Measurements from ENCODE around the gene MTHFD2L. TPM values are rescaled to one million over a fixed set of nuclear protein-coding genes. Genes with fewer than 3 reads are reported as not detected.

MTHFD2L gene
- total RNA-seq, 1 experiment from 2014 or later: 9.4 TPM

DNA sequence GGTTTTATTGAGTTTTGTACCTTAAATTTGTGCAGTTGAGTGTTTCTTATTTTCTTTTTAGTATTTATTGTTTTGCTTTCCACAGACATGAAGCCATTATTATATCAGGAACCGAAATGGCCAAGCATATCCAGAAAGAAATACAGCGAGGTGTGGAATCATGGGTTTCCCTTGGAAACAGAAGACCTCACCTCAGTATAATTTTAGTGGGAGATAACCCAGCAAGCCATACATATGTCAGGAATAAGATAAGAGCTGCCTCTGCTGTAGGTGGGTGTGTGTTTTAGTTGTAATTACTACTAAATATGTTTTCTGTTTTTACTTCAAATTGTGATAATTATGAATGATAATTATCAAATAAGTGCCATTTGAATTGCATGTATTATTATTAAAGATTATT, 16.5 kb downstream of the MTHFD2L start (continued):
- TF ChIP-seq ZNF416 (CRISPR knock-in tag; IDR thresholded peaks at IDR 0.05): no peak
- TF ChIP-seq, protein P1, sequence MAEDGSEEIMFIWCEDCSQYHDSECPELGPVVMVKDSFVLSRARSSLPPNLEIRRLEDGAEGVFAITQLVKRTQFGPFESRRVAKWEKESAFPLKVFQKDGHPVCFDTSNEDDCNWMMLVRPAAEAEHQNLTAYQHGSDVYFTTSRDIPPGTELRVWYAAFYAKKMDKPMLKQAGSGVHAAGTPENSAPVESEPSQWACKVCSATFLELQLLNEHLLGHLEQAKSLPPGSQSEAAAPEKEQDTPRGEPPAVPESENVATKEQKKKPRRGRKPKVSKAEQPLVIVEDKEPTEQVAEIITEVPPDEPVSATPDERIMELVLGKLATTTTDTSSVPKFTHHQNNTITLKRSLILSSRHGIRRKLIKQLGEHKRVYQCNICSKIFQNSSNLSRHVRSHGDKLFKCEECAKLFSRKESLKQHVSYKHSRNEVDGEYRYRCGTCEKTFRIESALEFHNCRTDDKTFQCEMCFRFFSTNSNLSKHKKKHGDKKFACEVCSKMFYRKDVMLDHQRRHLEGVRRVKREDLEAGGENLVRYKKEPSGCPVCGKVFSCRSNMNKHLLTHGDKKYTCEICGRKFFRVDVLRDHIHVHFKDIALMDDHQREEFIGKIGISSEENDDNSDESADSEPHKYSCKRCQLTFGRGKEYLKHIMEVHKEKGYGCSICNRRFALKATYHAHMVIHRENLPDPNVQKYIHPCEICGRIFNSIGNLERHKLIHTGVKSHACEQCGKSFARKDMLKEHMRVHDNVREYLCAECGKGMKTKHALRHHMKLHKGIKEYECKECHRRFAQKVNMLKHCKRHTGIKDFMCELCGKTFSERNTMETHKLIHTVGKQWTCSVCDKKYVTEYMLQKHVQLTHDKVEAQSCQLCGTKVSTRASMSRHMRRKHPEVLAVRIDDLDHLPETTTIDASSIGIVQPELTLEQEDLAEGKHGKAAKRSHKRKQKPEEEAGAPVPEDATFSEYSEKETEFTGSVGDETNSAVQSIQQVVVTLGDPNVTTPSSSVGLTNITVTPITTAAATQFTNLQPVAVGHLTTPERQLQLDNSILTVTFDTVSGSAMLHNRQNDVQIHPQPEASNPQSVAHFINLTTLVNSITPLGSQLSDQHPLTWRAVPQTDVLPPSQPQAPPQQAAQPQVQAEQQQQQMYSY (CRISPR knock-in tag; IDR thresholded peaks at IDR 0.05): no peak
- TF ChIP-seq, protein P2, sequence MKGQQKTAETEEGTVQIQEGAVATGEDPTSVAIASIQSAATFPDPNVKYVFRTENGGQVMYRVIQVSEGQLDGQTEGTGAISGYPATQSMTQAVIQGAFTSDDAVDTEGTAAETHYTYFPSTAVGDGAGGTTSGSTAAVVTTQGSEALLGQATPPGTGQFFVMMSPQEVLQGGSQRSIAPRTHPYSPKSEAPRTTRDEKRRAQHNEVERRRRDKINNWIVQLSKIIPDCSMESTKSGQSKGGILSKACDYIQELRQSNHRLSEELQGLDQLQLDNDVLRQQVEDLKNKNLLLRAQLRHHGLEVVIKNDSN (CRISPR knock-in tag; IDR thresholded peaks at IDR 0.05): no peak

DNA sequence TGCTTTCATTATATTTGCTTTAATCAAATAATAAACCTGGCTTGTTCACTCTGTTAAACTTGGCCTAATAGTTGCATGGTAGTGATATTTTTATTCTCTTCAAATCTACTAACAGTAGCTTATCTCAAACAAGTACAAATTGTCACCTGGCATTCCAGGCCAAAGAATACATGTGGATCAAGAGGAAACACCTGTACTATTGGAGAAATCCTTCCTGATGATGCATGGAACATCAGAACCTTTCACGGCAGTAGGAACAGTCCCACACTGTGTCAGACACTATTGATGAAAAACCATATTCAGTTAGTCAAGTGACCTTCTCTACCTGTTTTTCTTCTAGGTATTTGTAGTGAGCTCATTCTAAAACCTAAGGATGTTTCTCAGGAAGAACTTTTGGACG, 17.0 kb downstream of the MTHFD2L start:
- CTCF ChIA-PET: no interaction called here
- ATAC-seq: no peak
- H3K4me1 Mint-ChIP-seq: peaks cover 9% of the 10 kb centered on the region

DNA sequence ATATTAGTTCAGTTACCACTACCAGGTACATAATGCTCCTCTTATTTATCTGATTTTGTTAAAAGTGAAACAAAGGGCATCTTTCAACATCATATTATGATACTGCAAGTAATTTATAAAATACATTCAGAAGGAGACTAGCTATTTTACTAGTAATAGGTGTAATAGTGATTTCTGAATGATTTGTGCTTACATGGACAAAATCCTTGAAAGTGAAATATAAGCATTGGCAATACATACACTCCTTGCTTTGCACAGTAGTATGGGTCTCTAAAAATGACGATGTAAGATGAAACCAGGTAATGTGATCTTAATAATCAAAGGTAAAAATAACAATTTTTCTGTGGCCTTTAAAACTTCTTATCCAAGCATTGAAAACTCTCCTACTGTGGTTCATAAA, 17.5 kb downstream of the MTHFD2L start:
- ChIA-PET POLR2A (no interaction called here), CTCF (no interaction called here)
- Mint-ChIP-seq H3K27ac (no peak overlapping the region), H3K27me3 (ENCODE audit: low read depth) (no peaks in the 10 kb centered on the region), H3K4me1 (peaks cover 9% of the 10 kb centered on the region), H3K36me3 (0 out of 2 replicates have a peak, but pooled peaks cover under 1% of the 10 kb centered on the region), H3K4me3 (no peak overlapping the region), H3K9me3 (peaks cover under 1% of the 10 kb centered on the region; the same call in 1 of the 2 replicates)
- DNase-seq (ENCODE audit: low spot score) (no peak), ATAC-seq (no peak)
- TF ChIP-seq SP1 (CRISPR knock-in tag; conservative IDR thresholded peaks at IDR 0.05) (no peak), ZNF317 (CRISPR knock-in tag; IDR thresholded peaks at IDR 0.05; ENCODE audit: borderline replicate concordance, low read depth) (no peak), ELF4 (CRISPR knock-in tag; IDR thresholded peaks at IDR 0.05; ENCODE audit: low read depth) (no peak), ATF1 (CRISPR knock-in tag; IDR thresholded peaks at IDR 0.05) (no peak), FOXJ3 (CRISPR knock-in tag; IDR thresholded peaks at IDR 0.05; ENCODE audit: borderline replicate concordance) (no peak), JAZF1 (CRISPR knock-in tag; IDR thresholded peaks at IDR 0.05) (no peak)
- TF ChIP-seq, protein P3, sequence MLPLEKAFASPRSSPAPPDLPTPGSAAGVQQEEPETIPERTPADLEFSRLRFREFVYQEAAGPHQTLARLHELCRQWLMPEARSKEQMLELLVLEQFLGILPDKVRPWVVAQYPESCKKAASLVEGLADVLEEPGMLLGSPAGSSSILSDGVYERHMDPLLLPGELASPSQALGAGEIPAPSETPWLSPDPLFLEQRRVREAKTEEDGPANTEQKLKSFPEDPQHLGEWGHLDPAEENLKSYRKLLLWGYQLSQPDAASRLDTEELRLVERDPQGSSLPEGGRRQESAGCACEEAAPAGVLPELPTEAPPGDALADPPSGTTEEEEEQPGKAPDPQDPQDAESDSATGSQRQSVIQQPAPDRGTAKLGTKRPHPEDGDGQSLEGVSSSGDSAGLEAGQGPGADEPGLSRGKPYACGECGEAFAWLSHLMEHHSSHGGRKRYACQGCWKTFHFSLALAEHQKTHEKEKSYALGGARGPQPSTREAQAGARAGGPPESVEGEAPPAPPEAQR (CRISPR knock-in tag; IDR thresholded peaks at IDR 0.05): no peak
- TF ChIP-seq, protein P4, sequence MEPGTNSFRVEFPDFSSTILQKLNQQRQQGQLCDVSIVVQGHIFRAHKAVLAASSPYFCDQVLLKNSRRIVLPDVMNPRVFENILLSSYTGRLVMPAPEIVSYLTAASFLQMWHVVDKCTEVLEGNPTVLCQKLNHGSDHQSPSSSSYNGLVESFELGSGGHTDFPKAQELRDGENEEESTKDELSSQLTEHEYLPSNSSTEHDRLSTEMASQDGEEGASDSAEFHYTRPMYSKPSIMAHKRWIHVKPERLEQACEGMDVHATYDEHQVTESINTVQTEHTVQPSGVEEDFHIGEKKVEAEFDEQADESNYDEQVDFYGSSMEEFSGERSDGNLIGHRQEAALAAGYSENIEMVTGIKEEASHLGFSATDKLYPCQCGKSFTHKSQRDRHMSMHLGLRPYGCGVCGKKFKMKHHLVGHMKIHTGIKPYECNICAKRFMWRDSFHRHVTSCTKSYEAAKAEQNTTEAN (CRISPR knock-in tag; IDR thresholded peaks at IDR 0.05): no peak
- TF ChIP-seq, protein P5, sequence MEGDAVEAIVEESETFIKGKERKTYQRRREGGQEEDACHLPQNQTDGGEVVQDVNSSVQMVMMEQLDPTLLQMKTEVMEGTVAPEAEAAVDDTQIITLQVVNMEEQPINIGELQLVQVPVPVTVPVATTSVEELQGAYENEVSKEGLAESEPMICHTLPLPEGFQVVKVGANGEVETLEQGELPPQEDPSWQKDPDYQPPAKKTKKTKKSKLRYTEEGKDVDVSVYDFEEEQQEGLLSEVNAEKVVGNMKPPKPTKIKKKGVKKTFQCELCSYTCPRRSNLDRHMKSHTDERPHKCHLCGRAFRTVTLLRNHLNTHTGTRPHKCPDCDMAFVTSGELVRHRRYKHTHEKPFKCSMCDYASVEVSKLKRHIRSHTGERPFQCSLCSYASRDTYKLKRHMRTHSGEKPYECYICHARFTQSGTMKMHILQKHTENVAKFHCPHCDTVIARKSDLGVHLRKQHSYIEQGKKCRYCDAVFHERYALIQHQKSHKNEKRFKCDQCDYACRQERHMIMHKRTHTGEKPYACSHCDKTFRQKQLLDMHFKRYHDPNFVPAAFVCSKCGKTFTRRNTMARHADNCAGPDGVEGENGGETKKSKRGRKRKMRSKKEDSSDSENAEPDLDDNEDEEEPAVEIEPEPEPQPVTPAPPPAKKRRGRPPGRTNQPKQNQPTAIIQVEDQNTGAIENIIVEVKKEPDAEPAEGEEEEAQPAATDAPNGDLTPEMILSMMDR (IDR thresholded peaks at IDR 0.05): no peak

More for the DNA sequence above, 17.0 kb downstream of the MTHFD2L start:
- no peak for DNase-seq (ENCODE audit: low spot score)
- H3K9me3 Mint-ChIP-seq: peaks cover 4% of the 10 kb centered on the region; the same call in 1 of the 2 replicates
- H3K27me3 Mint-ChIP-seq (ENCODE audit: low read depth): no peaks in the 10 kb centered on the region
- POLR2A ChIA-PET: no interaction called here
- H3K4me3 Mint-ChIP-seq: no peak overlapping the region
- H3K36me3 Mint-ChIP-seq: 0 out of 2 replicates have a peak, but pooled peaks cover 4% of the 10 kb centered on the region
- no peak for TF ChIP-seq SOX15 (CRISPR knock-in tag; IDR thresholded peaks at IDR 0.05)
- no peak for TF ChIP-seq GRHL2 (CRISPR knock-in tag; IDR thresholded peaks at IDR 0.05; ENCODE audit: insufficient replicate concordance, severe bottlenecking)
- no peak for TF ChIP-seq ZNF317 (CRISPR knock-in tag; IDR thresholded peaks at IDR 0.05; ENCODE audit: borderline replicate concordance, low read depth)
- no peak for TF ChIP-seq TP53 (CRISPR knock-in tag; IDR thresholded peaks at IDR 0.05)
- TF ChIP-seq, protein P6, sequence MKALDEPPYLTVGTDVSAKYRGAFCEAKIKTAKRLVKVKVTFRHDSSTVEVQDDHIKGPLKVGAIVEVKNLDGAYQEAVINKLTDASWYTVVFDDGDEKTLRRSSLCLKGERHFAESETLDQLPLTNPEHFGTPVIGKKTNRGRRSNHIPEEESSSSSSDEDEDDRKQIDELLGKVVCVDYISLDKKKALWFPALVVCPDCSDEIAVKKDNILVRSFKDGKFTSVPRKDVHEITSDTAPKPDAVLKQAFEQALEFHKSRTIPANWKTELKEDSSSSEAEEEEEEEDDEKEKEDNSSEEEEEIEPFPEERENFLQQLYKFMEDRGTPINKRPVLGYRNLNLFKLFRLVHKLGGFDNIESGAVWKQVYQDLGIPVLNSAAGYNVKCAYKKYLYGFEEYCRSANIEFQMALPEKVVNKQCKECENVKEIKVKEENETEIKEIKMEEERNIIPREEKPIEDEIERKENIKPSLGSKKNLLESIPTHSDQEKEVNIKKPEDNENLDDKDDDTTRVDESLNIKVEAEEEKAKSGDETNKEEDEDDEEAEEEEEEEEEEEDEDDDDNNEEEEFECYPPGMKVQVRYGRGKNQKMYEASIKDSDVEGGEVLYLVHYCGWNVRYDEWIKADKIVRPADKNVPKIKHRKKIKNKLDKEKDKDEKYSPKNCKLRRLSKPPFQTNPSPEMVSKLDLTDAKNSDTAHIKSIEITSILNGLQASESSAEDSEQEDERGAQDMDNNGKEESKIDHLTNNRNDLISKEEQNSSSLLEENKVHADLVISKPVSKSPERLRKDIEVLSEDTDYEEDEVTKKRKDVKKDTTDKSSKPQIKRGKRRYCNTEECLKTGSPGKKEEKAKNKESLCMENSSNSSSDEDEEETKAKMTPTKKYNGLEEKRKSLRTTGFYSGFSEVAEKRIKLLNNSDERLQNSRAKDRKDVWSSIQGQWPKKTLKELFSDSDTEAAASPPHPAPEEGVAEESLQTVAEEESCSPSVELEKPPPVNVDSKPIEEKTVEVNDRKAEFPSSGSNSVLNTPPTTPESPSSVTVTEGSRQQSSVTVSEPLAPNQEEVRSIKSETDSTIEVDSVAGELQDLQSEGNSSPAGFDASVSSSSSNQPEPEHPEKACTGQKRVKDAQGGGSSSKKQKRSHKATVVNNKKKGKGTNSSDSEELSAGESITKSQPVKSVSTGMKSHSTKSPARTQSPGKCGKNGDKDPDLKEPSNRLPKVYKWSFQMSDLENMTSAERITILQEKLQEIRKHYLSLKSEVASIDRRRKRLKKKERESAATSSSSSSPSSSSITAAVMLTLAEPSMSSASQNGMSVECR (CRISPR knock-in tag; IDR thresholded peaks at IDR 0.05; ENCODE audit: borderline replicate concordance): no peak
- no peak for TF ChIP-seq ETV6 (CRISPR knock-in tag; IDR thresholded peaks at IDR 0.05)
- TF ChIP-seq NR2C2 (CRISPR knock-in tag; IDR thresholded peaks at IDR 0.05): no peak
- no peak overlapping the region for H3K27ac Mint-ChIP-seq
